Measurements from ENCODE around the gene CD93. TPM values are rescaled to one million over a fixed set of nuclear protein-coding genes. Genes with fewer than 3 reads are reported as not detected.

CD93 gene
- total RNA-seq, 1 donor from 2014 or later: 101 TPM

DNA sequence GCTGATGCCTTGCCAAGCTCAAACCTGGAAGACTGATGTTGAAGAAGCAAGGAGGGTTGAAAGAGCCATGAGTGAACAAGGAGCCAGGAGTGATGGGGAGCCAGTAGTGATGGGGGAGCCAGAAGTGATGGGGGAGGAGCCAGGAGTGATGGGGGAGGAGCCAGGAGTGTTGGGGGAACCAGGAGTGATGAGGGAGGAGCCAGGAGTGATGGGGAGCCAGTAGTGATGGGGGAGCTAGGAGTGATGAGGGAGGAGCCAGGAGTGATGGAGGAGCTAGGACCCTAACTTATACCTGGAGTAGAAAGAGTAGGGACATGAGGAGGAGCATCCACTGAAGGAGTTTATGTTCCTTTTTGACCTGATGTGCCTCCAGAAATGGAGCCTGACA is 14.6 kb upstream of the CD93 start:
- no peak for DNase-seq (ENCODE audit: low read depth in 2 of 2)

DNA sequence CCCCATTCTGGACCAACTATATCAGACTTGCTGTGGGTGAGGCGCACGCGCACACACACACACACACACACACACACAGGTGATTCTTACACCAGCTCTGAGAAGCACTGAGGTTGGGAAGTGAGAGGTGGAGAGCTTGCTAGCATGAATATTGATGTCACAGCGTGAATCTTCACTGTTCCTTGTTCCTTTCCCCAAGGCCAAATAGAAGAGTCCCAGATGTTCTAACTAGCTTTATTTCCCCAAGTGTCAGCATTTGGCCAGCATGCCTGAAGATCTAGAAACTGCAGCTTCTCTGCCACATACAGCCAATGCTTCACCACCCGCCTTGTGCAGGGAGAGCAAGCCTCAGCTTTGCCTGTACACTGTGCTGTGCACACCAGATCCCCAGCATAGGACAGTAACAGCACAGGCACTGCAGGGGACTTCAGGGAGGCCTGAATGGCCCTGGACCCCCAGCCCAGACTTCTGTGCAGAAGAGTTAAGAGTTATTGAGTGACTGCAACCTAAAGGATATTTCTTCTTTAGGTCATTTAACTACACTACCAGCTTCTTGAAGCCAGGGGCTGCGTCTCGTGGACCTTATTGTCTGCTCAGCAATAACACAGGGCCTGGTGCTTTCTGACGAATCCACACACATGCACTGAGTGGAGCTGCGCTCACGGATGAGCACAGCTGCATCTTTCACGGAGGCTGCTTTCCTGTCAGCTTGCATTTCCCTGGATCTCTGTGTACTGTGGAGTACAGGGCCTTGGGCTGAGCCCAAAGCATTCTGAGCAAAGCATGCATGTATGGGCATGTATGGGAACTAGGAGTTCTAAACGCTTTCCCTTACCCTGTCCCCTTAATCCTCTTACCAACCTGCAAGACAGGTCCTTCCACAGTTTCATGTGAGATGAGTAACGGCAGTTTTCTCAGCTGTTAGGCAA is 13.9 kb upstream of the CD93 start:
- DNase-seq (ENCODE audit: low read depth in 2 of 2): no peak

DNA sequence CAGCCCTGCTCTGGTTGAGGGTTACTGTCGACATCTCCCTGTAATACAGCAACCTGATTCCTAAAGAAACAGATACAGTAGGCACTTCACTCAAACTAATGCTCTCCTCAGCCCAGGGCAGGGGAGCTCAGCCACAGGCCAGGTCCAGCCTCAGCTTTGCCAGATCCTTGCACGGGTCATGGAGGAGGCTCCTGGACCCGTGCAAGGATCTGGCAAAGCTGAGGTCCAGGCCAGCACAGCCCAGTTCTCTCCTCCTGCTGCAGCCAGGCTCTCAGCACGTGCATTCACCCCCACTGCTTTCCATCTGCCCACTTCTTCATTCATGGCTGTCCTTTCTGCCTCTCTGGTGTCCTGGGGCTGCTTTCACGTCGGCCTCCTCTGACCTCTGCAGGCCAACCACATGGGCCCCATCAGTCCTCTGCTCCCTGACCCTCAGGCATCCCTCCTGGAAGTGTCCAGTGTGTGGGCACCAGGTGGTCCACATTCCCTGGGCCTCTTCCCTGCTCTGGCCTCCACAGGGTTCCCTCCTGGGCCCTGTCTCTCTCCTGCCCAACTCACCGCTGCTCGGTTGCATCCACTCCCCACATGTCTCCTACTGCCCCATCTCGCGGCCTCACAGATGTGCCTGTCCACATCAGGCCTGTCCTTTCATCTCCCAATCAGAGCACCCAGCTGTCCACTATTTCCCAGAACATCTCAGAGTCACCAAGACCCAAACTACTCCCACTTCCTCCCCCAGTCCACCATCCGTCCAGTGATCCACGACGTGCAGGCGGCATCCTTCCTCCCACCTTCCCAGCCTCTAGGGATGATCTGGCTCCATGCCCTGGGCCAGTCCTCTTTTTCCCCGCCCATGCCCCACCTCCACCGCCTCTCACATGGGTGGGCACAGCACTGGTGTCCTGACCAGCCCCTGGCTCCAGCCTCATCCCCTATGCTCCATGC is 11.8 kb upstream of the CD93 start:
- DNase-seq (ENCODE audit: low read depth in 2 of 2): no peak

- DNase-seq (ENCODE audit: low read depth in 2 of 2): no peak
Measured at GRCh38 chr20:23096986-23097520, 10.9 kb upstream of the CD93 start.

GRCh38 chr20:23096097-23096496 is 10.0 kb upstream of the CD93 start:
- no peak for DNase-seq (ENCODE audit: low read depth in 2 of 2)

DNA sequence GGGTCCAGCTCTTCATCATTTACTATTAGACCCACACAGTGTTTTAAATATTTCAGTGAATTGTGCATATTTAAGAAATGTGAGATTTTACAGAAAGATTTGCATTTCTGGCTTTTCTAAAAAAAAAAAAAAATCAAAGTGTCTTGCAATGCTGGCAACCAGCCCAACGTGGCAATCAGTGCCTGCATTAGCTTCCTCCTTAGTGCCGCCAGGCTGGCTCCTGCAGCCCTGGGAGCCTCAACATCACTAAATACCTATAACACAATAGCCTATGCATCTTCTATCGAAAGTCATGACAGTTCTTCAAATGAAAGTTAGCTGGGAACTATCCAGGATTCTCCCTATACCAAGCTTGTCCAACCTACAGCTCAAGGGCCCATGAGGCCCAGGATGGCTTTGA is 9.4 kb upstream of the CD93 start:
- DNase-seq (ENCODE audit: low read depth in 2 of 2): no peak

GRCh38 chr20:23094927-23095326 is 8.8 kb upstream of the CD93 start:
- DNase-seq (ENCODE audit: low read depth in 2 of 2): peak in 1 of 2 donors; percentile 34

DNA sequence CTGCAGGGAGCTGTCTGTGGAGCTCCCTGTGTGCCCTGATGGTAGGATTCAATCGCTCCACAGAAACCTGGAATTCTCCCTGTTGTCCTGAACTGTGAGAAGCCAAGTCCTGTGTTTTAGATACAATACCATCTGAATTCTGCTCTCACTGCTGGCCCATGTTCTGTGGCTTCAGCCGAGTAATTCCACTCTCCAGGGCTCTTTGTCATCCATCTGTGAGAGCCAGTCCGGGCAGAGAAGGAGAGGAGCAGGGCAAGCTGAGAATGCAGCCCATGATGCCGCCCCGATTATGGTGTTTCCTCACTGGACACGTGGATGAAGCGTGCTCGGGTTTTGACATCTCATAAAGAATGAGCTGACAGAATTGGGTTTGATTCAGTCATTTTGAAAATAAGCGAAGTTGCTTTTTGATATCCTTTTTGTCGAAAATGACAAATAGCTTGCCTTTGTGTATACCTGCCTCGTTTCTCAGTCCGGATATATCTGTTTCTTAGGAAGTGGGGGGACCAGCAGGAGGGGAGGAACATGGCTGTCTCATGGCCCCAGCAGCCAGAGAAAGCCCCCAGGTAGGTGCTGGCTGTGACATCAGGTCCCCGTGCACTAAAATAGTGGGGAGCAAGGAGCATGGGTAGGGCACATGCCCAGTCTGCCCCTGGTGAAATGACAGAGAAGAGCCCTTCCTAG is 8.2 kb upstream of the CD93 start:
- no peak for DNase-seq (ENCODE audit: low read depth in 2 of 2)

- no peak for DNase-seq (ENCODE audit: low read depth in 2 of 2)
Measured at GRCh38 chr20:23093613-23094012, 7.5 kb upstream of the CD93 start.

- DNase-seq (ENCODE audit: low read depth in 2 of 2): no peak
Measured at GRCh38 chr20:23092861-23093495, 6.9 kb upstream of the CD93 start.

DNA sequence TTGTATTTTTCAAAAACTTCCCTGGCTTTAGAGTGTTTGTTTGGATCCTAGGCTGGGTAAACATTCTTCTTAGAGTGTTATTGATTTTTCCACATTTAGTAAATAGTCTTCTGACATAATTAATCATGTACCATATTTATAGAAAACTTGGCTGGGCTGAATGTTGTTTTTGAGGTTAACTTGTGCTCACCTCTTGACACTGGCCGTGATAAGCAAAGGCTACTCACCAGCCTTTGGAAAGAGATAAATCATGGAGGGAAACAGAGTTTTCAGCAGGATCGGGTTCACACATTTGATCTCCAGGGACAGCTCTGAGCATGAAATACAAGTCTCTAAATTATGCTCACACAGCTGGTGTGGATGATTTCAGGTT is 6.2 kb upstream of the CD93 start:
- DNase-seq (ENCODE audit: low read depth in 2 of 2): peak in 1 of 2 donors; percentile 78

DNA sequence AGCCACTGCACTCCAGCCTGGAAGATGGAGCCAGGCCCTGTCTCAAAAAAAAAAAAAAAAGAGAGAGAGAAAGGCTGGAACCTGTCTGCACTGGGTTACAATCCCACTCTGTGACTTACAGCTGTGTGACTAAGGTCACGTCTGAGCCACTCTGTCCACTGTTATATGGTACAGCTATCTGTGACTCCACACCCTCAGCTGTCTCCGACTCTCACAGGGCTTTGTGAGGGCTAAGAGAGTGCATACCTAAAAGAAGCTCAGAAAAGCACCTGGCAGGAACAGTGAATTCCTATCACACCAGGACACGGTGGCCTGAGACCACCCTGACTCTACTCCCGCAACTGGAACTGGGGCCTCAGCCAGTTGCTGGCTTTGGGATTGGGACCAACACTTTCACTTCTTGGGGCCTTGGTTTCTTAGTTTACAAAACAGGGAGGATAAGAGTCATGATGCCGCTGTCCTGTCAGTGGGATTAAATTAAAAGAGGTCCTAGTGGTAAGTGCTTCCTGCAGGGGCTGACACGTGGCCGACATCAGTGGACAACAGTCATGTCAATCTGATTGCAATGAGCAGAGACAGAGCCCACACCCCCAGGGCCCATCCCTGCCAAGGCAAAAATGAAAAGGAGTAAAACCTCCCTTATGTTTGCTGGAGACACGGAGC is 5.7 kb upstream of the CD93 start:
- DNase-seq (ENCODE audit: low read depth in 2 of 2): peak in 1 of 2 donors; percentile 55

GRCh38 chr20:23090878-23091277 is 4.8 kb upstream of the CD93 start:
- no peak for DNase-seq (ENCODE audit: low read depth in 2 of 2)

GRCh38 chr20:23090147-23090546 is 4.0 kb upstream of the CD93 start:
- DNase-seq (ENCODE audit: low read depth in 2 of 2): no peak

DNA sequence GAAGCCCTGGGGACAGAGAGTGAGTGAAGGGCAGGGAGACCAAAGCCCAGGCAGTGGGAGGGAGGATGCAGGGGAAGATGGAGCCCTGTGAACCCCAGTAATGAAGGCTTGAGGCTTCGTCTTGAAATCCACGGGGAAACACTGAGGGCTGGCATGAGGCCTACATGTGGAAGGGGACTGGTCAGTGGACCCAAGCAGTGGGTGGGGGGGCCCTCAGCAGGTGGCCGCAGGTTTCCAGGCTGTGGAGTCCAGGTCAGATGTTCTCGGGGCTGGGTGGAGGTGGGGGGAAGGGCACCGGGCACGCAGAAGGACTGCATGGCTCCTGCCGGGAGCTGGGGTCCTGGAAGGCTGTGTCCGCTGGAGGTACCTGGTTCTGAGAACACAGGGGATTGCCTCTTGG is 2.7 kb upstream of the CD93 start:
- no peak for DNase-seq (ENCODE audit: low read depth in 2 of 2)

- DNase-seq (ENCODE audit: low read depth in 2 of 2): no peak
Measured at GRCh38 chr20:23087587-23088251, 1.6 kb upstream of the CD93 start.

DNA sequence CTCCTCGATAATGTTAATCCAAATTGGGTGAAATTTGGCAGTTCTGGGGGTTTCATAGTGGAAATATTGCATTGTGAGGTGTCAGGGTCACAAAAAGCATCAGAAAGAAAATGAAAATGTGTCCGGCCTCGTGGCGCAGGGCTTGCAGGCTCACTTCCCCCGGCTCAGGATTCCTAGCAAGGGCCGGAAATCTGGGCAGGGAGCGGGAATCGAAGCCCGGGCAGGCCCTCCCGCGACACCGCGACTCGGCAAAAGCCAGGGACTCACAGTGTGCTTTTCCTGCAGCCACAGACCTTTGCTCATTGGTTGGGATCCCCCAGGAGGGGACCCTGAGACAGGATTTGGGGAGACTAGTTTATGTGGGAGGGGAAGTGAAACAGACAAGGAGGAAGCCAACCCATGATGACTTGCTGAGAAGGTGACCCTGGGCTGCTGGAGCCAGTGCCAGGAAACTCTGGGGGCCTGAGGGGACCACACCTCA is 847 bp upstream of the CD93 start:
- DNase-seq (ENCODE audit: low read depth in 2 of 2): peak; percentile 80 to 87

DNA sequence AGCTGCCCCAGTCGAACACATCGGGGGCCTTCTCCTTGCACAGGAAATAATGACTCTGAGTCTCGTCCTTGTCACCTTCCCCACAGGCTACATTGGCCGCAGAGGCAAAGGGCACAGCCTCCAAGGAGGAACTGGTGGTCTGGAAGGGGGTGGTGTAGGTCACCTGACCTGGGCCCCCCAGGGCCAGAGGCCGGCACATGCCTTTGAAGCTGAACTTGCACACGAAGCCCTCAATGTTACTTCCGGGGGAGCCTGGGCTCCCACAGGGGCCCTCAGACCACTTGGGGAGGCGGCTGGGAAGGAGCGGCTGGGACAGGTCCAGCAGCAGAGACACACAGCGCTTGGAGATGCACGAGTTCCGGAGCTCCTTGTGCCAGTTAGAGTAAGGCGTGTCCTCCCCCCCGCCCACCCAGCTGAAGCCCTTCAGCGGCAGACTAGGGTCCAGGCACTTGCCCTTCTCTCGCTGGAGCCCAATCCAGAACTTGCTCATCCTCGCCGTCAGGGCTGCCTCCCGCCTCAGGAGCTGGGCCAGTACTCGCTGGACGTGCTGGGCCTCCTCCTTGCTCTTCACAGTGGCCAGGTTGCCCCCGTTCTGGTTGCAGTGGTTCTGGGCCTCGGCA is 578 bp downstream of the CD93 start:
- peak in 1 of 2 donors; percentile 47 for DNase-seq (ENCODE audit: low read depth in 2 of 2)

DNA sequence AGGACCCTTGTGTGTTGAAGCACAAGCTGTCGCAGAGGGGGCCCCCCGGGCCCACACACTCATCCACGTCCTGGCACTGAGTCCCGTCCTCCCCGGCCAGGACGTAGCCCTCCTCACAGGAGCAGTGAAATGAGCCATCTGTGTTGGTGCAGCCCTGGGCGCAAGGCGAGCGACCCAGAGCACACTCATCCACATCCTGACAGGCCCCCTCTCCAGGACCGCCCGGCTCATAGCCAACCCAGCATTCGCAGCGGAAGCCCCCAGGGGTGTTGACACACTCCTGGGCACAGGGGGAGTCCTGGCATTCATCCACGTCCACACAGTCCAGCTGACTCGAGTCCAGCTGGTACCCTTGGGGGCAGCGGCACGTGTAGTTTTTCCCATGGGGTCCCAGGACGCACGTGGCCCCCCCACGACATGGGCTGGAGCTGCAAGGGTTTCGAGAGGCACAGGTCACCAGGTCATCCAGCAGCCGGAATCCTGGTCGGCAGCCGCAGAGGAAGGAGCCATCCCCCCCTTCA is 1.2 kb downstream of the CD93 start:
- DNase-seq (ENCODE audit: low read depth in 2 of 2): peak in 1 of 2 donors; percentile 84

Measured in dermis microvascular lymphatic vessel endothelial cell (primary cell).